IMR-90 (cell line): ENCODE measurements around the gene CADM1. TPM values are rescaled to one million over a fixed set of nuclear protein-coding genes. Genes with fewer than 3 reads are reported as not detected.

Source experiments
- ATAC-seq: fragments of 200-7000 bp; cut with Tn5 transposase; 2 replicates; pipeline ENCODE4 v1.9.1; 2020; ENCODE audit warnings: low read depth, mild to moderate bottlenecking, moderate library complexity
- BruUV-seq: library from RNA; stranded (reverse); fragments of 400-500 nt; replicated peaks from 2 replicates; lab custom pipeline; 2021; lab: Mats Ljungman, UMichigan
- CTCF ChIA-PET: fragments of 300-600 bp; formaldehyde crosslinking; extraction: SDS; loops from one replicate; lab custom pipeline; 2021; ENCODE audit warnings: antibody characterized with exemption; lab: Yijun Ruan, JAX
- POLR2A ChIA-PET: fragments of 300-600 bp; sonication (Branson Sonifier 250); formaldehyde crosslinking; loops from one replicate; lab custom pipeline; 2022; ENCODE audit warnings: antibody characterized with exemption; ENCODE audit not compliant: unreplicated experiment; lab: Charles Lee
- DNase-seq: peaks from one replicate; pipeline ENCODE4 v3.0.0; 2013
- H2AFZ ChIP-seq: replicated peaks from 2 replicates; pipeline ENCODE3; 2013; ENCODE audit warnings: low read length, mild to moderate bottlenecking; ENCODE audit not compliant: poor library complexity
- H2AK5ac ChIP-seq: 2 replicates; pipeline ENCODE4 v1.6.1; 2013; ENCODE audit warnings: low read depth, low read length, inconsistent platforms
- H2AK9ac ChIP-seq: replicated peaks from 2 replicates; pipeline ENCODE3; 2013; ENCODE audit warnings: mild to moderate bottlenecking, low read depth, low read length, moderate library complexity; ENCODE audit not compliant: poor library complexity
- H2BK120ac ChIP-seq: 2 replicates; pipeline ENCODE4 v1.6.1; 2013; ENCODE audit warnings: low read depth, low read length, inconsistent platforms
- H2BK15ac ChIP-seq: 3 replicates; pipeline ENCODE4 v1.6.1; 2013; ENCODE audit warnings: low read depth, low read length, inconsistent platforms
- H2BK20ac ChIP-seq: 2 replicates; pipeline ENCODE4 v1.6.1; 2013; ENCODE audit warnings: low read depth, mild to moderate bottlenecking, inconsistent platforms, low read length, moderate library complexity
- H2BK5ac ChIP-seq: 2 replicates; pipeline ENCODE4 v1.6.1; 2013; ENCODE audit warnings: mild to moderate bottlenecking, low read depth, low read length, inconsistent platforms; ENCODE audit not compliant: poor library complexity, severe bottlenecking
- H3K14ac ChIP-seq: replicated peaks from 2 replicates; pipeline ENCODE4 v1.6.1; 2013; ENCODE audit warnings: low read depth, low read length, inconsistent platforms
- H3K18ac ChIP-seq: 2 replicates; pipeline ENCODE4 v1.6.1; 2013; ENCODE audit warnings: low read depth, low read length, control low read depth
- H3K23ac ChIP-seq: 2 replicates; pipeline ENCODE4 v1.6.1; 2013; ENCODE audit warnings: low read depth, low read length, inconsistent platforms
- H3K27ac ChIP-seq: 2 replicates; pipeline ENCODE4 v1.5.1; 2013; ENCODE audit warnings: mild to moderate bottlenecking, control low read depth, low read length; ENCODE audit not compliant: insufficient read depth
- H3K27me3 ChIP-seq: 2 replicates; pipeline ENCODE4 v1.6.1; 2013; ENCODE audit warnings: low read length; ENCODE audit not compliant: control insufficient read depth, insufficient read depth
- H3K36me3 ChIP-seq: 2 replicates; pipeline ENCODE4 v1.6.1; 2013; ENCODE audit warnings: low read length, mixed read lengths; ENCODE audit not compliant: control insufficient read depth, insufficient read depth
- H3K4ac ChIP-seq: 2 replicates; pipeline ENCODE4 v1.6.1; 2013; ENCODE audit warnings: low read depth, low read length, inconsistent platforms
- H3K4me1 ChIP-seq: 2 replicates; pipeline ENCODE4 v1.6.1; 2013; ENCODE audit warnings: low read length, mixed read lengths; ENCODE audit not compliant: control insufficient read depth, insufficient read depth
- H3K4me2 ChIP-seq: 2 replicates; pipeline ENCODE4 v1.6.1; 2013; ENCODE audit warnings: low read depth, mild to moderate bottlenecking, control low read depth, low read length, moderate library complexity
- H3K4me3 ChIP-seq: 2 replicates; pipeline ENCODE4 v1.5.1; 2013; ENCODE audit warnings: low read depth, mild to moderate bottlenecking, control low read depth, low read length, moderate library complexity; ENCODE audit not compliant: insufficient read depth
- H3K56ac ChIP-seq: 2 replicates; pipeline ENCODE4 v1.6.1; 2013; ENCODE audit warnings: low read length, inconsistent platforms; ENCODE audit not compliant: insufficient read depth; ENCODE audit errors: extremely low read depth
- H3K79me1 ChIP-seq, 2 experiments: 2 replicates each; pipeline ENCODE4 v1.6.1; 2013; ENCODE audit warnings: low read length in 2 of 2, inconsistent platforms in 1 of 2, low read depth in 1 of 2
- H3K9ac ChIP-seq: 2 replicates; pipeline ENCODE4 v1.6.1; 2013; ENCODE audit warnings: low read depth, low read length, control low read depth
- H3K9me1 ChIP-seq: 2 replicates; pipeline ENCODE4 v1.6.1; 2013; ENCODE audit warnings: low read length, inconsistent platforms; ENCODE audit not compliant: insufficient read depth
- H3K9me3 ChIP-seq: 2 replicates; pipeline ENCODE4 v1.6.1; 2013; ENCODE audit warnings: low read length; ENCODE audit not compliant: control insufficient read depth, insufficient read depth
- H4K20me1 ChIP-seq: 2 replicates; pipeline ENCODE4 v1.6.1; 2013; ENCODE audit warnings: low read length, inconsistent platforms; ENCODE audit not compliant: insufficient read depth
- H4K5ac ChIP-seq: 2 replicates; pipeline ENCODE4 v1.6.1; 2013; ENCODE audit warnings: mild to moderate bottlenecking, low read depth, low read length, control low read depth
- H4K8ac ChIP-seq, 2 experiments: 2 replicates each; pipeline ENCODE4 v1.6.1; 2013; ENCODE audit warnings: low read depth in 2 of 2, low read length in 2 of 2, control low read depth in 1 of 2, inconsistent platforms in 1 of 2
- H4K91ac ChIP-seq: 2 replicates; pipeline ENCODE4 v1.6.1; 2013; ENCODE audit warnings: low read depth, low read length, inconsistent platforms; ENCODE audit not compliant: insufficient read depth
- MAZ ChIP-seq: IDR thresholded peaks from 2 replicates; pipeline ENCODE4 v1.6.1; 2012; ENCODE audit warnings: low read depth, mild to moderate bottlenecking, low read length, improper control_type of control experiment, moderate library complexity, borderline replicate concordance
- RAD21 ChIP-seq: IDR thresholded peaks from 2 replicates; pipeline ENCODE4 v1.6.1; 2012; ENCODE audit warnings: low read length, improper control_type of control experiment
- SMC3 ChIP-seq: fragments of 150-350 bp; IDR thresholded peaks from 2 replicates; pipeline ENCODE4 v1.6.1; 2016; ENCODE audit warnings: low read depth, mild to moderate bottlenecking, antibody characterized with exemption, low read length, moderate library complexity
- WGBS, 2 experiments: methylation state at CpG; one replicate each; pipeline versions ENCODE4 v1.1.5 to v1.1.7; 2013; ENCODE audit warnings: missing lambda C conversion rate in 2 of 2; ENCODE audit not compliant: insufficient read length in 1 of 2; ENCODE audit errors: extremely low coverage in 2 of 2; 5-methylcytosine and 5-hydroxymethylcytosine counted together
- dilution Hi-C: fragments of 300-500 bp; cut with HindIII; formaldehyde crosslinking; loops from one replicate; pipeline ENCODE4 v1.14.3; 2018; ENCODE audit warnings: low sequenced_read_pairs; ENCODE audit not compliant: unreplicated experiment
- in situ Hi-C: fragments of 300-500 bp; cut with MboI; formaldehyde crosslinking; loops from 3 replicates; pipeline ENCODE4 v1.14.3; 2019; ENCODE audit warnings: low sequenced_read_pairs, inconsistent platforms, mixed read lengths
- intact Hi-C: fragments of 100-400 bp; cut with micrococcal nuclease; formaldehyde crosslinking; loops from 2 replicates; pipeline ENCODE4 v1.10.0; 2022
- polyA plus RNA-seq, 3 experiments: library from polyadenylated mRNA; depleted of rRNA; stranded (reverse); fragments of >200 nt; gene quantifications; 2 replicates each; pipeline ENCODE4 v1.2.3, GENCODE V29; 2012; ENCODE audit warnings: low replicate concordance in 1 of 3
- total RNA-seq: library from RNA; depleted of rRNA; stranded (reverse); fragments of >200 nt; gene quantifications from 2 replicates; pipeline ENCODE4 v1.2.3, GENCODE V29; 2012

CADM1 gene
- total and polyA plus RNA-seq, 2 of the 4 experiments (the other 2 are of a cell fraction), result 28.8 to 77.1 TPM

GRCh38 chr11:115179636-115180035 lies 324.6 kb downstream of the CADM1 start:
- TF ChIP-seq MAZ, result no peak
- no peak for TF ChIP-seq RAD21
- no peak for TF ChIP-seq SMC3
- H3K4ac ChIP-seq, result no peak overlapping the region
- ATAC-seq, result no peak
- no peak overlapping the region for H3K4me3 ChIP-seq
- no peak overlapping the region for H3K18ac ChIP-seq
- H3K4me2 ChIP-seq, result no peak overlapping the region
- no peak overlapping the region for H2BK120ac ChIP-seq
- H3K14ac ChIP-seq, result no peak overlapping the region
- no CpG with 5 or more reads among the region's 3 CpGs for WGBS, 2 experiments
- no peak overlapping the region for H2BK15ac ChIP-seq
- no peak overlapping the region for H3K56ac ChIP-seq
- H4K5ac ChIP-seq, result no peak overlapping the region
- no peak overlapping the region for H3K9ac ChIP-seq
- H4K20me1 ChIP-seq, result no peaks in the 10 kb centered on the region
- ChIA-PET POLR2A (no interaction called here), CTCF (interaction anchor here (0.6 kb wide), 1 partner anchor 890 kb away, joined by 3 read pairs; no protein-coding TSS in a partner anchor)
- no TSS peak for BruUV-seq
- H2BK20ac ChIP-seq, result no peak overlapping the region
- H3K79me1 ChIP-seq, result no peaks in the 10 kb centered on the region
- no peak overlapping the region for H3K27ac ChIP-seq
- in situ Hi-C loops, result no loop called here
- H3K36me3 ChIP-seq, result peaks cover 3% of the 10 kb centered on the region; the same call in 1 of the 2 replicates
- intact Hi-C loops, result no loop called here
- no peak for DNase-seq
- no peaks in the 10 kb centered on the region for H3K27me3 ChIP-seq
- no peaks in the 10 kb centered on the region for H3K4me1 ChIP-seq
- H4K91ac ChIP-seq, result no peak overlapping the region
- no peak overlapping the region for H2AFZ ChIP-seq
- no peak overlapping the region for H2BK5ac ChIP-seq
- no peaks in the 10 kb centered on the region for H3K9me3 ChIP-seq
- dilution Hi-C loops, result no loop called here
- H3K23ac ChIP-seq, result no peak overlapping the region
- H2AK5ac ChIP-seq, result no peak overlapping the region
- no peak overlapping the region for H2AK9ac ChIP-seq
- no peaks in the 10 kb centered on the region for H3K9me1 ChIP-seq
- H4K8ac ChIP-seq, result no peak overlapping the region
